ENCODE results near the gene DFFB. TPM values are rescaled to one million over a fixed set of nuclear protein-coding genes. Genes with fewer than 3 reads are reported as not detected.

Gene DFFB
- total RNA-seq, 6 experiments from 2014 or later: 2.0 to 3.5 (median 2.9) TPM

DNA sequence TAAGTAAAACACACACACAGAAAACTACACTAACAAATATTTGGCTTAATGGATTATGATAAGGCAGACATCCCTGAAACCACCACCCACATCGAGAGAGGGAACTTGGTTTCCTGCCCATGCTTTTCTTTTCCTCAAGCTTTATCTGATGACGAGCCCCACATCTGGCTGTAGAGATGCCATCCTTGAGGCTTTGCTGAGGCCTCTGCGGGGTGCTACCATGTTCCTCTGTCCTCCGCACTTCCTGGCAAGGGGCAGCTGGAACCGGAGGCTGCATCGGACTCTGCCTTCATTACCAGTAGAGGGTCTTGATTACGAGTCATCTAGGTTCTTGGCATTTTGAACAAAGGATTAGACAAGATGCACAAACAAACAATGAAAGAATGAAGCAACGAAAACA, 64.5 kb downstream of the DFFB start:
- no peaks in the 10 kb centered on the region for H3K4me1 ChIP-seq
- no peaks in the 10 kb centered on the region for H3K36me3 ChIP-seq
- H3K27ac ChIP-seq: no peak overlapping the region
- intact Hi-C loops (cut with DNase I): no loop called here
- no peaks in the 10 kb centered on the region for H3K27me3 ChIP-seq
- TF ChIP-seq POLR2A (IDR thresholded peaks at IDR 0.05): no peak
- TF ChIP-seq, protein P1, sequence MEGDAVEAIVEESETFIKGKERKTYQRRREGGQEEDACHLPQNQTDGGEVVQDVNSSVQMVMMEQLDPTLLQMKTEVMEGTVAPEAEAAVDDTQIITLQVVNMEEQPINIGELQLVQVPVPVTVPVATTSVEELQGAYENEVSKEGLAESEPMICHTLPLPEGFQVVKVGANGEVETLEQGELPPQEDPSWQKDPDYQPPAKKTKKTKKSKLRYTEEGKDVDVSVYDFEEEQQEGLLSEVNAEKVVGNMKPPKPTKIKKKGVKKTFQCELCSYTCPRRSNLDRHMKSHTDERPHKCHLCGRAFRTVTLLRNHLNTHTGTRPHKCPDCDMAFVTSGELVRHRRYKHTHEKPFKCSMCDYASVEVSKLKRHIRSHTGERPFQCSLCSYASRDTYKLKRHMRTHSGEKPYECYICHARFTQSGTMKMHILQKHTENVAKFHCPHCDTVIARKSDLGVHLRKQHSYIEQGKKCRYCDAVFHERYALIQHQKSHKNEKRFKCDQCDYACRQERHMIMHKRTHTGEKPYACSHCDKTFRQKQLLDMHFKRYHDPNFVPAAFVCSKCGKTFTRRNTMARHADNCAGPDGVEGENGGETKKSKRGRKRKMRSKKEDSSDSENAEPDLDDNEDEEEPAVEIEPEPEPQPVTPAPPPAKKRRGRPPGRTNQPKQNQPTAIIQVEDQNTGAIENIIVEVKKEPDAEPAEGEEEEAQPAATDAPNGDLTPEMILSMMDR (IDR thresholded peaks at IDR 0.05): no peak
- no peak overlapping the region for H3K4me3 ChIP-seq
- WGBS (ENCODE audit: insufficient coverage, low coverage, low lambda C conversion rate, missing lambda C conversion rate): 64% methylated on average over 8 of the region's 8 CpGs
- DNase-seq: peak in 1 of 3 donors; percentile 30
- ATAC-seq: no peak
- H3K9me3 ChIP-seq: no peaks in the 10 kb centered on the region

DNA sequence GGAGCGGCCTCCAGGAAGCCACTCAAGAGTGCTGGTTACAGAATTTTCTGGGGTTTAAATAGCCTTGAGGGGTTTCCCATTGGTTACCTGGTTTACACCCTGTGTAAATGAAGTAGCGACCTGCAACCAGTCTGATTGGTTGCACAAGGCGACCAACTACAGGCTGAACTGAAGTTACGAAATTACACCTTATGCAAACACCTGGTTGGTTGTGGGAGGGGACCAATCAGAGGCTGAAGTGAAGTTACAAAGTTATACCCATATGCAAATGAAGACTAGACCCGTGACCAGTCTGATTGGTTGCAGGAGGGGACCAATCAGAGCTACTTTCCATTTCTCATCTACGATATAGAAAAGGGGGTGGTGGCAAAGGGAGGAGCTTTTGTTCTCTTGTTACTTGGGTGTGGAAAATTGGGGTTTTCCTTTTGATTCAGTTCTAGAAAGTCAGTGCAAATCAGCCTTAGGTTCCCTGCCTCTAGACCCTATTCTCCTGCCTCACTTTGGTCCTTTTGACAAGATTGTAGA, 65.0 kb downstream of the DFFB start:
- Histone ChIP-seq H3K27me3 (no peaks in the 10 kb centered on the region), H3K27ac (no peak overlapping the region), H3K4me3 (no peak overlapping the region), H3K9me3 (no peaks in the 10 kb centered on the region), H3K4me1 (no peaks in the 10 kb centered on the region), H3K36me3 (no peaks in the 10 kb centered on the region)
- DNase-seq: no peak
- TF ChIP-seq, protein P1 (IDR thresholded peaks at IDR 0.05): no peak
- no peak for TF ChIP-seq POLR2A (IDR thresholded peaks at IDR 0.05)
- no peak for ATAC-seq
- intact Hi-C loops (cut with DNase I): no loop called here
- 83% methylated on average over 2 of the region's 6 CpGs for WGBS (ENCODE audit: insufficient coverage, low coverage, low lambda C conversion rate, missing lambda C conversion rate)

DNA sequence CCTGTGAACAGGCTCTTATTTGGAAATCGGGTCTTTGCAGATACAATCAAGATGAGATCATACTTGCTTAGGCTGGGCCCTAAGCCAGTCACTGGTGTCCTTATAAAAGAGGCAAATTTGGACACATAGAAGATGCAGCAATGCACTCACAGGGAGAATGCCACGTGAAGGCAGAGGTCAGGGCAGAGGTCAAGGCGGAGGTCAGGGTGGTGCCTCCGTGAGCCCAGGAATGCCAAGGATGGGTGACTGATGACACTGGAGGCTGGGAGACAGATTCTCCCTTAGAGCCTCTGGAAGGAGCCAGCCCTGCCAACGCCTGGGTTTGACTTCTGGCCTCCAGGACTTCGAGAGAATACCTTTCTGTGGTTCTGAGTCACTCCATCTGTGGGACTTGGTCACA, 65.6 kb downstream of the DFFB start:
- ATAC-seq (no peak), DNase-seq (peak in 1 of 3 donors; percentile 9)
- no peak overlapping the region for H3K27ac ChIP-seq
- H3K4me3 ChIP-seq: no peak overlapping the region
- H3K27me3 ChIP-seq: no peaks in the 10 kb centered on the region
- WGBS (ENCODE audit: insufficient coverage, low coverage, low lambda C conversion rate, missing lambda C conversion rate): 57% methylated on average over 4 of the region's 6 CpGs
- TF ChIP-seq POLR2A (IDR thresholded peaks at IDR 0.05): no peak
- TF ChIP-seq, protein P1 (IDR thresholded peaks at IDR 0.05): no peak
- no peaks in the 10 kb centered on the region for H3K9me3 ChIP-seq
- no peaks in the 10 kb centered on the region for H3K36me3 ChIP-seq
- H3K4me1 ChIP-seq: no peaks in the 10 kb centered on the region
- intact Hi-C loops (cut with DNase I): no loop called here

DNA sequence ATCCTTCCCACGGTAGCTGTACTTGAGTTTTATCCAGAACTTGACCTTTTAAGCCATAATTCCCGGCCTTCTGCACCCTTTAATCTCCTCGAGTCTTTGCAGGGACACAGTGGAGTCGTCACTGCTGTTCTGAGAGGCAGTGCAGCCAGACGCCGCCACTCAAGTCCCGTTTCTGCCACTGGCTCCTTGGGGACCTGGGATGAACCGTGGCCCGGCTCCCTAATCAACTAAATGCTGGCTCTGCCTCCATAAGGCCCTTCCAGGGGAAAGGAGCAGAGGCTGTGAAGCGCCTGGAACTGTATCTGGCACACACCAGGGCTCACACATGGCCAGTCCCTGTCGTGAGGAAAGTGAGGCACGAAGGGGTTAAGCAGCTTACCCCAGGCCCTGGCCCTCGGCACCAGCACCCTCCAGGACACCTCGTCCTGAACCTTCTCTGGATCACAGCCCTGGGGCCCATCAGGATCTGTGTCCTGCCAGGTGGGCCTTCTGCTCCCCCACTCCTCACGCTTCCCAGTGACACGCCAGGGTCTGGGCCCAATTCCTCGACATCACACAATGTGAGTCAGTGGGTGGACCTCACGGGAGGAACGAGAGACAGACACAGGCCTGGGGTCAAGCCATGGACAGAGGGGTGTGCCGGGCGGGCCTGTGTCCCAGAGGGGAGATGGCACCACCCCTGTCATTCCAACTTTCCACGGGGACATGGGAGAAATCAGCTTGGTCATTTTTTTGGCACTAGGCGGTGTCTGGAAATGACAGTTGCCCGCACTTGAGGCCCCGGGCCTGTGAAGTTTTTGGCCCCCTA, 66.3 kb downstream of the DFFB start:
- peak in 1 of 3 donors; percentile 47 for DNase-seq
- 53% methylated on average over 9 of the region's 25 CpGs for WGBS (ENCODE audit: insufficient coverage, low coverage, low lambda C conversion rate, missing lambda C conversion rate)

More for the DNA sequence above, 66.3 kb downstream of the DFFB start:
- Histone ChIP-seq H3K27me3 (no peaks in the 10 kb centered on the region), H3K27ac (no peak overlapping the region), H3K4me1 (no peaks in the 10 kb centered on the region), H3K4me3 (no peak overlapping the region), H3K9me3 (no peaks in the 10 kb centered on the region), H3K36me3 (no peaks in the 10 kb centered on the region)
- no peak for TF ChIP-seq POLR2A (IDR thresholded peaks at IDR 0.05)
- TF ChIP-seq, protein P1 (IDR thresholded peaks at IDR 0.05): no peak
- ATAC-seq: peak in 1 of 4 donors; percentile 8
- intact Hi-C loops (cut with DNase I): no loop called here
